Stimulated activated CD4-positive, alpha-beta T cell treated with anti-CD3 and anti-CD28 coated beads, Interleukin-15, amount 100 ng/mL, for 24 hours (primary cell): ENCODE measurements around the gene ZBTB6.
A peak's percentile ranks its signal among the peaks of the same experiment; 100 is the strongest.

Experiments
- DNase-seq: peaks from one replicate; pipeline ENCODE4 v3.0.0-alpha.2; 2020

ZBTB6 gene

DNA sequence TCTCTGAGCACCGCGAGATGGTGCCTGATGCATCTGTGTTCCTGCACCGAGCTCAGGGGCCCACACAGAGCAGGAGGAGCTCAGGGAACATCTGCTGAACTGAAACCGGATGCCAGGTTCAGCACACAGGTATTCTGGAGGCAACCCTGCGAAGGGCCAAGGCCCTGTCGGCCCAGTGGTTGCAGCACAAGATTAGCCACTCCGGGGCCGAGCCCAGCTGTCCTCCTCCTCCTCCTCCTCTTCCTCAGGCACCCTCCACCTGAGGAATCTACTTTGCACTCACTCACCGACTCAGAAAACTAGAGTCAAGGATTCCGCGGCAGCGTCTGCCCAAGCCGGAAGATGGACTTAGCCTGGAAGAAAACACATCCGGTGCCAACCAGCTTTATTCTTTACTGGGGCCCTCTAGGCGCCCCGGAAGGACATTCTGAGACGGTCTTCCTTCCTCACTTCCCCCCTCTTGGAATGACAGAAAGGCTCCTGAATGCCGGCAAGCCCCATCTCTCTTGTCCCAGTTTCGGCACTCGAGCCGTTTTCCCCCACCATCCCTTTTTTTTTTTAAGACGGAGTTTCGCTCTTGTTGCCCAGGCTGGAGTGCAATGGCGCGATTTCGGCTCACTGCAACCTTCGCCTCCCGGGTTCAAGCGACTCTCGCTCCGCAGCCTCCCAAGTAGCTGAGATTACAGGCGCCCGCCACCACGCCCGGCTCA is at the start of gene ZBTB6:
Gene ZBTB6 (minus strand): TSS at position 360 of the 710 bp plus-strand sequence. CDS start 1,251 bp downstream, outside the sequence.
- DNase-seq, result peak; percentile 78

DNA sequence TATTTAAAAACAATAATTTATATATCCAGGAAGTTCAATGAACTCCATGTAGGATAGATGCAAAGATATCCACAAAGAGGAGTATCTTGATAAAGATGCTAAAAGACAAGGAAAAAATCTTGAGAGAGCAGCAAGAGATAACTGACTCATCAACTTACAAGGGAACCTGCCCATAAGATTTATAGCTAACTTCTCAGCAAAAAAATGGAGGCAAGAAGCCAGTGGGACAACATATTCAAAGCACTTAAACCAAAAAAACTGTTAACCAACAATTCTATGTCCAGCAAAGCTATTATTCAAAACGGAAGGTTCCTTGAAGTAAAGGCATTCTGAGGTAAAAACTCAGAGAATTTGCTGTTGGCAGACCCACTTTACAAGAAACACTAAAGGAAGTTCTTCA is 48.0 kb upstream of the ZBTB6 start:
- no peak for DNase-seq

DNA sequence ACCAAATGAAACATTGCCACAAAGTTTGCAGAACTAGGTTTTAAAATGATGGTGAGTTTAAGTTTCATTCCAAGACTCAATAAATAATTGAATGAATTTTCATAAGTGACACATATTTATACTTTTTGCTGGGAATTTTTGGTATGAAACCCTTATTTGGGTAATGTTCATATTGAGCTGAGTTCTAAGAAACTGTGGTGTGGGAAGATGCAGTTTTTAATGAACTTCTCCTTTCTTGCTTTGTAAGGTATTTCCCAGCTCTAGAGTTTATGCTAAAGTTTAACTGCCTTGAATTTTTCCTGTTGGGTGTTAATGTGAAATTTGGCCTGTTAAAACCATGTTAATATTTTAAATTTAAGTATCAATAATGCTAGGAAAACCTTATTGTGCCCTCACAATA is 42.8 kb upstream of the ZBTB6 start:
- DNase-seq, result no peak

GRCh38 chr9:122954253-122954691 is 41.1 kb upstream of the ZBTB6 start:
- DNase-seq, result no peak

DNA sequence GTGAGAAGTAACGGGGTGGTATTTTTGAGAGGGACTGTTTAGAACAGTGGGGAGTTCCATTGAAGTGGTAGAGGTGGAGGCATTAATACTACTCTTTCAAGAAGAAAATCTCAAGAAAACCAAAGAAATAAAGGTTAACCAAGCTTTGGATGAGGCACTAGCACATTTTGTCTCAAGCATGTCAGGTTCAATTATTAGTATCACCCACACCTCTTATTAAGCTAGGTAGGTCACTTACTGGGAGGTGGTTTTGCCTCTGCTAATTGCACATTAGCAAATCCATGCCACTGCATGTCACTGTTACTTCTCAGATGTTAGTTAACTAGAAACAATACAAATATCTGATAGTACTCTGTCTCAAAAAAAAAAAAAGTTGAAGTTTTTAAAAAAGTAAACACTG is 37.9 kb upstream of the ZBTB6 start:
- DNase-seq, result no peak

- no peak for DNase-seq
Measured at GRCh38 chr9:122950263-122950662, 37.1 kb upstream of the ZBTB6 start.

GRCh38 chr9:122949696-122950095 is 36.6 kb upstream of the ZBTB6 start:
- no peak for DNase-seq

DNA sequence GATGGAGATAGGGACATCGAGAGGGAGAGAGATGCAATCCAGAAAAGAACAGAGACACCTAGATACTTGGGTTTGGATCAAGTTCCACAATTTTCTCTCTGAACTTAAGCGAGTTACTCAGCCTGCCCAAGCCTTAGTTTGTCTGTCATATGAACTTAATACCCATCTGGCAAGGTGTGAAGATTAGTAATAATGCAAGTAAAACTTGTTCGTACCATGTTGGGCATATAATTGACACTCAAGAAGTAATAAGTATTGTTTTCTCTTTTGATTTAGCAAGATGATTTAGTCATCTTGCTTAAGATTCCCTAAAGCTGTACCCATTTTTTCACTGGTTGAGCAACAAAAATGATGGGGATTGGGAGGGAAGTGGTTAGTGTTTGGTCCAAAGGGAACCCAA is 35.2 kb upstream of the ZBTB6 start:
- no peak for DNase-seq

GRCh38 chr9:122946461-122947005 is 33.4 kb upstream of the ZBTB6 start:
- no peak for DNase-seq

- no peak for DNase-seq
Measured at GRCh38 chr9:122944960-122945888, 32.1 kb upstream of the ZBTB6 start.

- no peak for DNase-seq
Measured at GRCh38 chr9:122941582-122942234, 28.6 kb upstream of the ZBTB6 start.

GRCh38 chr9:122940749-122941581 is 27.8 kb upstream of the ZBTB6 start, which contains the start of gene RABGAP1:
RABGAP1 (plus strand) TSS chr9:122941020; CDS start chr9:122957060, 16,040 bp downstream.
- DNase-seq, result peak; percentile 100

DNA sequence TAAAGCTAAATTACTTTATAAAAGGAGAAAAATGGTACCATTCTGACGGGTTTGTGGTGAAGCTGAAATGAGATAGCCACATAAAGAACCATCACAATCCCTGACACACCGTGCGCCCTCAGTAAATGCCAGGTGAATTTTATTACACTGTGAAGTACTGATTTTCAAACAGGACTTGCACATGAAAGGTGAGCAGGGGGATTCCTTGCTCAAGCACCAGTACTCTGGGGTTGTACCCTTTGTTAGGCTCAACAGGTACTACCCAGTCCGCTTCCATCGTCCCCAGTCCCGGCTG is 27.3 kb upstream of the ZBTB6 start:
- no peak for DNase-seq

- DNase-seq, result no peak
Measured at GRCh38 chr9:122939601-122940000, 26.5 kb upstream of the ZBTB6 start.

DNA sequence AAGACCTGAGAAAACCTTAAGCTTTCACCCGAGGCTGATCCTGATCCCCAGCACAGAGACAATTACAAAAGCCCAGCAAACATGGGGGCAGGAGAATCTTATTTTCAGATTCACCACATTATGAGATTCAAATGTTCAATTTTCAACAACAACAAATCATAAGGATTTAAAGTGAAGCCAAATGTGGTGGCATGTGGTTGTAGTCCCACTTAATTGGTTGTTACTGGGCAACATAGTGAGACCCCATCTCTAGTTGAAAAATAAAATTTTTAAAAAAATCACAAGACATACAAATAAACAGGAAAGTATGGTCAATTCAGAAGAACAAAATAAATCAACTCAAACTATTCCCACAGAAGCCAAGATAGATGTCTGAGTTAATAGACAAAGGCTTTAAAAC is 23.8 kb upstream of the ZBTB6 start:
- no peak for DNase-seq

DNA sequence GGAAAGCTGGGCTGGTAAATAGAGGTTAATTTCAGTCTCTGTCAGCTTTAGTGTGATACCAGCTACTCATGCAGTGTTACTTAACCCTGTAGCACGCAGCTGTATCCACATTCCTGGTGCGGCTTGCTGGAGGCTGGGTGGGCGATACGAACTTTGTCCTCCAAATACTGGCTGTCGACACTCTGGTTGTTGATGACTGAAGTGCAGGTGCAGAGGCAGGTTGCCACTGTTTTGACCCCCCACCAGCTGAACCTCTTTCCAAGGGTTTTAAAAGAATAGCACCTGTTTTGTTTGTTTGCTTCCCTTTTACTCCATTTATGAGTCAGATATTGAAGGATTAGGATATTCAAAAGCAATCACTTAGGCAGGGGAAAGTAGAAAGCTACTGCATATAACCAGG is 23.3 kb upstream of the ZBTB6 start:
- DNase-seq, result no peak

GRCh38 chr9:122931226-122932121 is 18.4 kb upstream of the ZBTB6 start, which contains the start of gene ZBTB26:
ZBTB26 (minus strand) TSS chr9:122931512; CDS start chr9:122919934, 11,578 bp downstream.
- DNase-seq, result peak; percentile 95

GRCh38 chr9:122930541-122931225 is 17.6 kb upstream of the ZBTB6 start:
- no peak for DNase-seq

GRCh38 chr9:122929796-122930354 is 16.8 kb upstream of the ZBTB6 start:
- no peak for DNase-seq

DNA sequence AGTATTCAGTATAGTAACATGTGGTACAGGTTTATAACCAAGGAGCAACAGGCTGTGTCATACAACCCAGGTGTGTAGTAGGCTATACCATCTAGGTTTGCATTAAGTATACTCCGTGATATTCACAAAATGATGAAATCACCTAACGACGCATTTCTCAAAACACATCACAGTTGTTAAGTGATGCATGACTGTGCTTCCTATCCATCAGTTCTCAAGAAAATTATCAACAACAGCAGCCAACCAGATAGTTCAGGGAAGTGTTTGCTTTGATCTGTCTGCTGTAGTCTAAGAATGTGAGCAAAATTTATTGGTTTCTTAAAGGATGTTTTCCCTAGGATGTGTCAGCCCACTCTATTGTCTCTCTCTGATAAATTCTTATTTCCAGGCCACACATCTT is 10.8 kb upstream of the ZBTB6 start:
- no peak for DNase-seq
